ENCODE measurements around the gene SDF2. TPM values are rescaled to one million over a fixed set of nuclear protein-coding genes. Genes with fewer than 3 reads are reported as not detected.
A peak's percentile ranks its signal among the peaks of the same experiment; 100 is the strongest.

SDF2 gene
- total RNA-seq, 1 donor from 2014 or later: 39.5 TPM

DNA sequence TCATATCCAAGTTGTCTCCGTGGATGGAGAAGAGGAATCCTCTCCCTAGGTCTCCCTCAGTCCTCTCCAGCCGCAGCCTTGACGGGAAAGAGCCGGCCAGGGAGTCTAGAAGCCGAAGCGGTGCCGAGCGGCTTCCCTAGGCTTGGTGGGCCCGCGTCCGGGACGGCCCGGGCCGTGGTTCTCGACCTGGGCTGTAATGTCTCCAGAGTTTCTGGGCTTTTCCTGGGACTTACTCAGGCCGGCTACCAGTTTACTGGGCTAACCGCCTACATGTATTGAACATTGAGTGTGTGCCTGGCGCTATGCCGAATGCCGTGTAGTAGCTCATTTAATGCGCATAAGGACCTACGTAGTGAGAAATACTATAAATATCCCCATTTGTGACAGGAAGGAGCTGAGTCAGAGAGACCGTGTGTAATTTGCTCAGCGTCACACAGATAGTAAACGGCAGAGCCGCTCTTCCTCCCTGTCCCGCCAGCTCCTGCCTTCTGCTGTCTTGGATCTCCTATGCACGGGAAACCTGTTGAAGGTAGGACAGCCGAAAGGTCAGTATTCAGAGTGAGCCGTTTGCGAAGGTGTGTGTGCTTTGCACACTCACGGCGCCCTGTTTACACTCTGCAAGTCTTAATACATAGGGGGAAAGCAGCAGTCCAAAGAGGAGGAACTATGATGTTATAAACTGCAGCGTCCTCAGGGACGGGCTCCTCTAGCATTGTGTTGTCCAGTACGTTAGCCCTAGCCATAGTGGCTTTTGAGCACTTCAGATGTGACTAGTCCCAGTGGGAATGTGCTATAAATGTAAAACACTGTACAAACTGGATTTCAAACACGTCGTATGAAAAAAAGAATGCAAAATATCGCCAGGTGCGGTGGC is 62.2 kb downstream of the SDF2 start:
- H3K4me3 ChIP-seq (ENCODE audit: low read depth, low read length): peak overlapping the region; percentile 73
- DNase-seq (ENCODE audit: low read depth): no peak

DNA sequence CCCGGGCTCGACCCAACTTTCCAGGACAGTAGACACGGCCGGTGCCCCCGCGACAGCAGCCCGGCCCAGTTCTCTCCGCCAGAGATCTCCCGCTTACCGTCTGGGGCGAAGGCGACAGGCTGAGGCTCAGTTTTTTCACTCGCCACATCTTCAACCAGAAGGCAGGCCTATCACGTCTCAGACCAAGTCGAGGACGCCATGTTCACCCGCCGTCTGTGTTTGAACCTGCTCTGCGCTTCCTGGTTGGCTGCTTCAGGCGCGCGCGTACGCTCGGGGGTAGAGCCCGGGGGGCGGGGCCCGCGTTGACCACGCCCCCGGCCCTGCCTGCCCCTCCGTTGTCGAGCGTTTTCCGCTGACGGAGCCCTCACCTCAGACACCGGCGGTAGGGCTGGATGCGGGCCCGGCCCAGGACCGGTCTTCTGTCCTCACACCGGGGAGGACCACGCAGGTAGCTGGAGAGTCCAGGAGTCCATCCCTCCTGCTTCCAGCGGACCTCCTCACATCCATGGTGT is 62.9 kb downstream of the SDF2 start, which contains the start of gene SPAG5:
TSS of gene SPAG5 (minus strand) at position 227 of the 512 bp plus-strand sequence. CDS start at position 148, 79 bp downstream.
- peak within 1 kb of the TSS; percentile 73 for H3K4me3 ChIP-seq (ENCODE audit: low read depth, low read length)
- no peak for DNase-seq (ENCODE audit: low read depth)
- TF ChIP-seq, protein P1, sequence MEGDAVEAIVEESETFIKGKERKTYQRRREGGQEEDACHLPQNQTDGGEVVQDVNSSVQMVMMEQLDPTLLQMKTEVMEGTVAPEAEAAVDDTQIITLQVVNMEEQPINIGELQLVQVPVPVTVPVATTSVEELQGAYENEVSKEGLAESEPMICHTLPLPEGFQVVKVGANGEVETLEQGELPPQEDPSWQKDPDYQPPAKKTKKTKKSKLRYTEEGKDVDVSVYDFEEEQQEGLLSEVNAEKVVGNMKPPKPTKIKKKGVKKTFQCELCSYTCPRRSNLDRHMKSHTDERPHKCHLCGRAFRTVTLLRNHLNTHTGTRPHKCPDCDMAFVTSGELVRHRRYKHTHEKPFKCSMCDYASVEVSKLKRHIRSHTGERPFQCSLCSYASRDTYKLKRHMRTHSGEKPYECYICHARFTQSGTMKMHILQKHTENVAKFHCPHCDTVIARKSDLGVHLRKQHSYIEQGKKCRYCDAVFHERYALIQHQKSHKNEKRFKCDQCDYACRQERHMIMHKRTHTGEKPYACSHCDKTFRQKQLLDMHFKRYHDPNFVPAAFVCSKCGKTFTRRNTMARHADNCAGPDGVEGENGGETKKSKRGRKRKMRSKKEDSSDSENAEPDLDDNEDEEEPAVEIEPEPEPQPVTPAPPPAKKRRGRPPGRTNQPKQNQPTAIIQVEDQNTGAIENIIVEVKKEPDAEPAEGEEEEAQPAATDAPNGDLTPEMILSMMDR (conservative IDR thresholded peaks at IDR 0.05; ENCODE audit: low read depth, low read length): no peak

More for the DNA sequence above, 62.2 kb downstream of the SDF2 start:
- TF ChIP-seq, protein P1 (conservative IDR thresholded peaks at IDR 0.05; ENCODE audit: low read depth, low read length): no peak

DNA sequence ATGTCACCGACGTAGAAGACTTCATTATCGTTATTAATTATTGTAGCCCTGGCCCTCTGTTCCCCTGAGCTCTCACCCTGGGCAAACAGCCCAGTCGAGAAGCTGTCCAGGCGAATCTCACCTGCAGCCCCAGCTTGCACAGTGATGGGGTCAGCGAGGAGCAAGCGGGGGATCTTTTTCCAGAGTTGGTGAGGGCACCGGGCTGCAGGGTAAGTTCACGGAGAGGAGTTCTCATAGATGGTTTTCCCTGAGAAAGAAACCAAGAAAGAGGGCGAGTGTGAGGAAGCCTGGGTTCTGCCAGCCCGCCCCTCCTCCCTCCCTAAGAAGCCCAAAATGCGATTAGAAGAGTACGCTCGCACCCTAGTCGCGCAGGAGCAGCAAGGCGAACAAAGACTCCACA is 63.3 kb downstream of the SDF2 start:
- DNase-seq (ENCODE audit: low read depth): no peak
- TF ChIP-seq, protein P1 (conservative IDR thresholded peaks at IDR 0.05; ENCODE audit: low read depth, low read length): no peak
- H3K4me3 ChIP-seq (ENCODE audit: low read depth, low read length): peak overlapping the region; percentile 73

Other genes with a start within 250 kb of the SDF2 start
- not detected in 2 replicates for gene SLC13A2, start 188.3 kb downstream of the SDF2 start, total RNA-seq
- gene FOXN1, start 155.6 kb downstream of the SDF2 start, total RNA-seq: not detected in 2 replicates
- 28.7 and 29.2 TPM in 2 replicates for gene UNC119, start 109.3 kb downstream of the SDF2 start, total RNA-seq
- 47.2 and 55.6 TPM in 2 replicates for gene PIGS, start 90.4 kb downstream of the SDF2 start, total RNA-seq
- 25.4 and 100.0 TPM in 2 replicates for gene ALDOC, start 85.0 kb downstream of the SDF2 start, total RNA-seq
- gene SPAG5, start 62.9 kb downstream of the SDF2 start, total RNA-seq: 99.2 and 104 TPM in 2 replicates
- gene RSKR, start 47.7 kb downstream of the SDF2 start, total RNA-seq: 3.0 and 4.3 TPM in 2 replicates
- gene BLTP2, start 16.7 kb downstream of the SDF2 start, total RNA-seq: 133 and 136 TPM in 2 replicates
- gene SUPT6H, start 299 bp upstream of the SDF2 start, total RNA-seq: 17.2 and 21.7 TPM in 2 replicates
- under 0.01 and 0.58 TPM in 2 replicates for gene PROCA1, start 50.0 kb upstream of the SDF2 start, total RNA-seq
- 558 and 649 TPM in 2 replicates for gene RAB34, start 56.0 kb upstream of the SDF2 start, total RNA-seq
- 746 and 818 TPM in 2 replicates for gene RPL23A, start 58.1 kb upstream of the SDF2 start, total RNA-seq
- 14.5 and 14.7 TPM in 2 replicates for gene TLCD1, start 64.3 kb upstream of the SDF2 start, total RNA-seq
- gene NEK8, start 66.9 kb upstream of the SDF2 start, total RNA-seq: 4.3 and 8.4 TPM in 2 replicates
- gene TRAF4, start 82.1 kb upstream of the SDF2 start, total RNA-seq: 86.4 and 108 TPM in 2 replicates
- 11.9 and 14.2 TPM in 2 replicates for gene FAM222B, start 180.9 kb upstream of the SDF2 start, total RNA-seq
- 86.9 and 94.9 TPM in 2 replicates for gene ERAL1, start 193.1 kb upstream of the SDF2 start, total RNA-seq
- 83.5 and 92.5 TPM in 2 replicates for gene FLOT2, start 235.8 kb upstream of the SDF2 start, total RNA-seq
- 14.0 and 18.0 TPM in 2 replicates for gene DHRS13, start 241.2 kb upstream of the SDF2 start, total RNA-seq

Data from epithelial cell of proximal tubule (primary cell).